ACC112 (cell line): ENCODE data around the gene ABL1.

Source experiments
- H2AFZ ChIP-seq: fragments of 200-600 bp; sonication (generic); one replicate; pipeline ENCODE4 v1.6.0; 2017; ENCODE audit warnings: antibody characterized with exemption, low read length; ENCODE audit not compliant: unreplicated experiment
- H3K27ac ChIP-seq: fragments of 200-600 bp; sonication (generic); 2 replicates; pipeline ENCODE4 v1.5.1; 2014; ENCODE audit warnings: low read depth, mild to moderate bottlenecking, antibody characterized with exemption, low read length, moderate library complexity
- H3K27me3 ChIP-seq: fragments of 200-600 bp; sonication (generic); 2 replicates; pipeline ENCODE4 v1.6.1; 2014; ENCODE audit warnings: mild to moderate bottlenecking, antibody characterized with exemption, low read length, moderate library complexity, mixed read lengths; ENCODE audit not compliant: insufficient read depth
- H3K36me3 ChIP-seq: fragments of 200-600 bp; sonication (generic); 2 replicates; pipeline ENCODE4 v1.6.1; 2016; ENCODE audit warnings: mild to moderate bottlenecking, antibody characterized with exemption, low read length, moderate library complexity, mixed read lengths; ENCODE audit not compliant: insufficient read depth
- H3K4me1 ChIP-seq: fragments of 200-600 bp; sonication (generic); one replicate; pipeline ENCODE4 v1.6.1; 2016; ENCODE audit warnings: low read length, mixed read lengths; ENCODE audit not compliant: insufficient read depth, unreplicated experiment, control insufficient read depth
- H3K4me3 ChIP-seq: fragments of 200-600 bp; sonication (generic); 2 replicates; pipeline ENCODE4 v1.5.1; 2014; ENCODE audit warnings: mild to moderate bottlenecking, low read depth, low read length
- H3K79me2 ChIP-seq: fragments of 200-600 bp; sonication (generic); one replicate; pipeline ENCODE4 v1.6.0; 2016; ENCODE audit warnings: low read length; ENCODE audit not compliant: control insufficient read depth, unreplicated experiment, insufficient read depth

The ABL1 gene

GRCh38 chr9:130892477-130893304 lies 57.6 kb downstream of the ABL1 start:
- H3K27ac ChIP-seq = no peak overlapping the region
- H3K36me3 ChIP-seq = no peaks in the 10 kb centered on the region
- no peak overlapping the region for H2AFZ ChIP-seq
- no peak overlapping the region for H3K4me3 ChIP-seq
- H3K27me3 ChIP-seq = no peaks in the 10 kb centered on the region
- H3K4me1 ChIP-seq = no peaks in the 10 kb centered on the region
- no peaks in the 10 kb centered on the region for H3K79me2 ChIP-seq

- Histone ChIP-seq H3K27me3 (no peaks in the 10 kb centered on the region), H2AFZ (no peak overlapping the region), H3K79me2 (no peaks in the 10 kb centered on the region), H3K4me1 (no peaks in the 10 kb centered on the region), H3K36me3 (no peaks in the 10 kb centered on the region), H3K27ac (no peak overlapping the region), H3K4me3 (no peak overlapping the region)
Measured at GRCh38 chr9:130893341-130894101, 58.5 kb downstream of the ABL1 start.

- peaks cover 5% of the 10 kb centered on the region; the same call in 1 of the 2 replicates for H3K27me3 ChIP-seq
- no peaks in the 10 kb centered on the region for H3K36me3 ChIP-seq
- no peaks in the 10 kb centered on the region for H3K4me1 ChIP-seq
- no peak overlapping the region for H3K27ac ChIP-seq
- H3K79me2 ChIP-seq = no peaks in the 10 kb centered on the region
- H2AFZ ChIP-seq = no peak overlapping the region
- H3K4me3 ChIP-seq = no peak overlapping the region
Measured at GRCh38 chr9:130894546-130894945, 59.5 kb downstream of the ABL1 start.

DNA sequence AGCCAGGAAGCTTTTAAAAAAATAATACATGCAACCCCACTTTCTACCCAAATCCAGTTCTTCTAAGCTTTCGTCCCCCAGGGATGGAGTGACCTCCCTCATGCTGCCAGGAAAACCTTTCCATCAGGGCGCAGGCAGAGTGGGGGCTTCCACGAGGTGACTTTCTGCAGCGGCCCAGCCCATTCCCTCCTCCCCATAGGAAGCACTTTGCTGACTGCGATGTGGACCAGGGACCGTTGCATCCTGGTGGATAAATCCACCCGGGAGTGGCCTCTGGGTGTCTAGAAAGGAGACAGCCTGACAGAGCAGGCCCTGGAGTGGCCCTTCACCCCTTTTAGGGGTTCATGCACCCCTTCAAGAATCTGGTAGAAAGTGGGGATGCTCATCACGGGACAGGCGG lies 60.0 kb downstream of the ABL1 start:
- H3K79me2 ChIP-seq = no peaks in the 10 kb centered on the region

GRCh38 chr9:130895481-130896232 lies 60.6 kb downstream of the ABL1 start:
- Histone ChIP-seq H3K27me3 (peaks cover 7% of the 10 kb centered on the region; the same call in 1 of the 2 replicates), H3K4me3 (no peak overlapping the region), H3K27ac (no peak overlapping the region), H3K36me3 (no peaks in the 10 kb centered on the region), H3K4me1 (no peaks in the 10 kb centered on the region), H2AFZ (no peak overlapping the region), H3K79me2 (no peaks in the 10 kb centered on the region)

More for the DNA sequence above, 60.0 kb downstream of the ABL1 start:
- H3K4me1 ChIP-seq = no peaks in the 10 kb centered on the region
- no peak overlapping the region for H3K4me3 ChIP-seq
- peaks cover 7% of the 10 kb centered on the region; the same call in 1 of the 2 replicates for H3K27me3 ChIP-seq
- no peaks in the 10 kb centered on the region for H3K36me3 ChIP-seq
- H3K27ac ChIP-seq = no peak overlapping the region
- H2AFZ ChIP-seq = no peak overlapping the region

DNA sequence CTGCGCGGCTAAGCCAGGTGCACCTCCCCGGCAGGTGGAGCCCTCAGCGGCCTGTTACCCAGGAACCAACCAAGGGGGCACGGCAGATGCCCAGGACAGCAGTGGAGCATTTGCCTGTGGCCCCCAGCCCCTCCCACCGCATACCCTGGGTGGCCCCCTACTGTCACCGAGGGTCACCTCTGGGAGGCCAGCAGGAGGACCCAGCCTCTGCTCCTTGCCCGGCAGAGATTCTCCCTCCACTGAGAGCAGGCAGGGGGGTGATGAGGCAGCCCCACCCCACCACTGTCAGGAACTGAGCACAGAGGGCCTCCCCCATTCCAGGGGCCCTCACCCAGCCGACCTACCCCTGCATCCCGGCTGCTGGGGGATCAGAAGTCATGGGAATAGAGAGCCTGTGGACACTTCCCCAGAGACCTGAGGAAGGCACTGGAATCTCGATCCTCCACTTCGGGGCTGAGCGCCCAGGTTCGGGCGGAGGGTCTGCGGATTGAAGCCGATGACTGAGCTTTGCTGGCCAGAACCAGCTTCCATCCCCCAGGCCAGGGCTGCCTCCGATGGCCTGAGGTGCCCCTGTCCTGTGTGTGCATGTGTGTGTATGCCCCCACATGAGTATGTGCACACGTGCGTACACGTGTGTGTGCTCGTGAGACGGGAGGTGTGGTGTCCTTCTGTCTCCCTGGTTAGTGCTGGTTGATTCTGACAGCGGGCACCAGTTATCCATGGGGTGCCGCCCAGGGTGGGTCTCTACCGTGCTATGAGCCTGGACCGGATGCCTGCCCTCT lies 61.4 kb downstream of the ABL1 start, which contains the start of gene QRFP:
Gene QRFP, minus strand, starts transcription at position 580 of the 782 bp plus-strand sequence. CDS start 2,974 bp downstream, outside the sequence.
- H3K27ac ChIP-seq = no peak within 1 kb of the TSS
- H3K79me2 ChIP-seq = no peaks in the 10 kb centered on the region
- peaks cover 7% of the 10 kb centered on the region; the same call in 1 of the 2 replicates for H3K27me3 ChIP-seq
- no peaks in the 10 kb centered on the region for H3K4me1 ChIP-seq
- H3K36me3 ChIP-seq = no peaks in the 10 kb centered on the region
- H2AFZ ChIP-seq = no peak within 1 kb of the TSS
- H3K4me3 ChIP-seq = no peak within 1 kb of the TSS

DNA sequence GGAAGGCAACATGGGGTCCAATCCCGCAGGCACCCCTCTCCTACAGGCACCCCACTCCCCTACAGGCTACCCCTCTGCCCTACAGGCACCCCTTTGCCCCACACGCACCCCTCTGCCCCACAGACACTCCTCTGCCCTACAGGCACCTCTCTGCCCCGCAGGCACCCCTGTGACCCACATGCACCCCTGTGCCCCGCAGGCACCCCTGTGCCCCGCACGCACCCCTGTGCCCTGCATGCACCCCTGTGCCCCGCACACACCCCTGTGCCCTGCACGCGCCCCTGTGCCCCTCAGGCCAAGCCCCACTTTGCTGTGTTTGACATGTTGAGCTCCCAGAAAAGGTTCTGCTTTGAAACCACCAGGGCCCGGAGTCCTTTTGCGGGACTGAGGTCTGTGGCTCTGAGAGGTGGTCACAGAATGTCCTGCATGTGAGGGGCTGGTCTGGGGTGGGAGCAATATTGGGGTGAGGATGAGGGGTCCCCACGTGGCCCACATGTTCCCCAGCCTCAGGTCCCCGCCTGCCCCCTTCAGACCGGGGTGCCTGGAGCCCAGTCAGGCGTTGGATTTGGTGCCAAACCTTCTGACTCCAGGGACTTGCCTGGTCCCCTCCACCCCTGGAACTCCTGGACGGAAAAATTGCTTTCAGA lies 62.2 kb downstream of the ABL1 start:
- no peak overlapping the region for H3K27ac ChIP-seq
- H3K4me1 ChIP-seq = no peaks in the 10 kb centered on the region
- H3K4me3 ChIP-seq = no peak overlapping the region
- H3K36me3 ChIP-seq = no peaks in the 10 kb centered on the region
- peaks cover 7% of the 10 kb centered on the region; the same call in 1 of the 2 replicates for H3K27me3 ChIP-seq
- no peak overlapping the region for H2AFZ ChIP-seq
- H3K79me2 ChIP-seq = no peaks in the 10 kb centered on the region

DNA sequence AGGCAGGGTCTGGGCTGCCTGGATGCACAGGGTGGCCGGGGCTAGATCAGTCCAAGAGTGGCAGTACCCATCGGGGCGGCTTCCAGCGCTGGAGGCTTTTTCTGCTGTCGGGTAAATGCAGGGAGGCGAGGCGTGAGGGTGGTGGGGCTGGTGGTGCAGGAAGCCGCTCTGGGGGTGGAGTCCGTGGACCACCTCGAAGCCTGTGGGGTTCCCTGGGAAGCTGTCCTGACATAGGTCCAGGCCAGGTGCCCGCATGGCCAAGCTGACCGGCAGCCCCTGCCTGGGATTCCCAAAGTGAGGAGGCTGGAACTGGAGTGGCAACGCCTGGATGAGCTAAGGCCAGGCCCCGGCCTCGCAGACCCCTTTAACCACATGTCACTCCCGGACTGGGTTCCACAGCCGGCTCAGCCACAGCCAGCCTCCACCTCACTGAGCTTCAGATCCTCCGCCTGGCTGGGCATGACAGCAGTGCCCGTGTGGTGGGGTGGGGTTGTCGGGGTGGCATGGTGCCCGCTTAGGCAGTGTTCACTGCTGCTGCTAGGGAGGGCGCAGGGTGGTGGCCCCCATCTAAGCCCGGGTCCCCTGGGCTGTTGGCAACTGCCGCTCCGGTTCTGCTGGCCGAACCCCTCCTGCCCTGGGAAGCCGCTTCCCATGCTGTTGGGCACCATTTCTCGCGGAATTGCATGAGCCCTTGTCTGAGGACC lies 62.9 kb downstream of the ABL1 start:
- Histone ChIP-seq H2AFZ (no peak overlapping the region), H3K4me1 (no peaks in the 10 kb centered on the region), H3K27me3 (peaks cover 7% of the 10 kb centered on the region; the same call in 1 of the 2 replicates), H3K79me2 (no peaks in the 10 kb centered on the region), H3K4me3 (no peak overlapping the region), H3K36me3 (no peaks in the 10 kb centered on the region), H3K27ac (no peak overlapping the region)

GRCh38 chr9:130898552-130898852 lies 63.4 kb downstream of the ABL1 start:
- no peak overlapping the region for H2AFZ ChIP-seq
- no peaks in the 10 kb centered on the region for H3K4me1 ChIP-seq
- no peak overlapping the region for H3K27ac ChIP-seq
- no peak overlapping the region for H3K4me3 ChIP-seq
- H3K79me2 ChIP-seq = no peaks in the 10 kb centered on the region
- no peaks in the 10 kb centered on the region for H3K36me3 ChIP-seq
- peaks cover 7% of the 10 kb centered on the region; the same call in 1 of the 2 replicates for H3K27me3 ChIP-seq
